AG20443 (cell line): Measurements from ENCODE around the gene DMD.
"Not testable (repeated sequence)": the region's sequence is repeated elsewhere in the genome, so short reads cannot be mapped to it uniquely, and the experiment has no call there.

Experiments used
- DNase-seq: peaks from one replicate; pipeline ENCODE4 v3.0.0; 2012; ENCODE audit warnings: low spot score, mixed read lengths

DMD gene

DNA sequence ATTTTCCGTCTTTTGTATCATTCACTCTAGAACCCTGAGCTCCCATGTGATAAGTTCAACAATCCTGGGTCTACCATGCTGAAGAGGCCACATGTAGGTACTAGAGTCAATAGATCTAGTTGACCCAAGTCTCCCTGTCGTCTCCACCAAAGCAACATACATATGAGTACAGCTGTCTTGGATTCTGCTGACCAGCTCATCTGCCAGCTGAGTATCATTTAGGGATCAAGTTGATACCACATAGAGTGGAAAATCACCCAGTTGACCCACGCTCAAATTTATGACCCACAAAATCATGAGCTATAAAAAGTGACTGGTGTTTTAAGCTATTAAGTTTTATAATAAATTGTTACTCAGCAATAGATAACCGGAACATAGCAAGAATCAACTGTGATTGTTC lies 61.8 kb downstream of the DMD start:
- no peak for DNase-seq

- no peak for DNase-seq
These were observed 62.3 kb downstream of the DMD start for GRCh38 chrX:33149085-33149484.

DNA sequence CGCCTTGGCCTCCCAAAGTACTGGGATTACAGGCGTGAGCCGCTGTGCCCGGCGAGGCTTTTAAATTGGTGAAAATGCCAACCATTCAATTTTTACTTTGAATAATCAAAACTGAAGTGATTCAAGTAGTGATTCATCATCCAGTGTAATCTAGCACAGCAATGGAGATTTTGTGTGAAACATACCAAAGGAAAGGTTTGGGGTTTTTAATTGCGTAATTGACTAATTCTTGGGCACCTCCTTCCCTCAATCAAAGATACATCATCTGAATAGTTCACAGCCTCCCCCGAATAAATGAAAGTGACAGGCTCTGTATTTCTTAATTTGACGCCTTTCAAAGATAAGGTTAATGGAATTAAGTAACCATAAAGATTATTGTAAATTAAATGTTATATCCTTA lies 69.0 kb downstream of the DMD start:
- DNase-seq = no peak

DNA sequence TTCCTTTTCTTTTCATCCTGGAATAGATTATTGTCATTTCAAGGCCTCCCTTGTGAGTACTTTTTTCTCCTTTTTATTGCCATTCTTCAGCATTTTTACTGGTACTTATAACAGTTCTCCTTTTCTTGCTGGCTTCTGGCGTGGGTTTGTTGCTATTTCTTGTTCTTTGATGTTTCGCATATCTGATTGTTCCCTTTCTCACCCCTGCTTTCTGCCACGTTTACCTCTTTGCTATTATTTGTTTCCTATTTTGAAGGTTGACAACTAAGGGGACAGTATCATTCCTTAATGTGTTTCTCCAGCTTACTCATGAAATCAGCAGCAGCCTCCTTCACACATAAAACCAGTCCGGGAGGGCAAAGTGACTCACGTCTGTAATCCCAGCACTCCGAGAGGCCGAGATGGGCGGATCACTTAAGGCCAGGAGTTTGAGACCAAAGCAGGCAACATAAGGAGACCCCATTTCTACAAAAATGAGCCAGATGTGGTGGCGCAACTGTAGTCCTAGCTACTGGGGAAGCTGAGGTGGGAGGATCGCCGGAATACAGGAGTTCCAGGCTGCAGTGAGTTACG lies 72.6 kb downstream of the DMD start:
- no peak for DNase-seq

DNA sequence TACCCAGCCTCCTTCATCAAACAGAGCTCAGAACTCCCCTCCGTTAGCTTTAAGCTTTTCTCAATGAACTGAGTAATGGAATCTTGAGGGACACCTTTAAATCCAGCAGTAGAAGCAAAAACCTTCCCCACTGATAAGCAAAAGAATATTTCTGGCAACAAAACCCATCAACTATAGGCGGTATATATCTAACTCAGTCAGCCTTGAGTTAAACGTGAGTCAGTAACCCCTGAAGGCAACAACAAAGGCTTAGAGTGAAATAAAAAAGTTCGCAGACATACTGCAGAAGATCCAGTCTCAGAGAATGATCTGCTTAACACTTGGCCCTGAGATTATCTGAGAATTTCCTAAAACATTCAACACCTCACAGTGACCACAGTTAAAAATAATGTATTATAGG lies 77.2 kb downstream of the DMD start:
- no peak for DNase-seq

GRCh38 chrX:33133320-33133719 lies 78.0 kb downstream of the DMD start:
- DNase-seq = no peak

- DNase-seq = no peak
These were observed 78.8 kb downstream of the DMD start for GRCh38 chrX:33132569-33132968.

DNA sequence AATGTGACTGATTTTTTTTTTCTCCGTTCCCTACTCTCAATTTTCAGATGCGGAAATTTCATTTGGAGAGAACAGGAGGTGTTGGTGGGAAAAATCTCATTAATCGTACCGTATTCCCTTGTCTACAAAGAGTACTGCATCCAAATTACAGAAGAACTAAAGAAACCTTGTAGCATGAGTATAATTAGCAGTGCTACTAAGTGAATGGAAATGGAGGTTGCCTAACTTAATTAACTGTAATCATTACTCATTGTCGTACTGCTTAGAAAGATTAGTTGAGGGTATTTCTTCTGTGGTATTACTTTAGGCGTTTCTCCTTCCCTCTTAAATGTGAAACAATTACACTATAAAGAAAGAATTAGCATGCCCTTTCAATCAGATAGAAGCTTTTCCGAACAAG lies 81.7 kb downstream of the DMD start:
- DNase-seq = no peak

- no peak for DNase-seq
These were observed 83.1 kb downstream of the DMD start for GRCh38 chrX:33128048-33128805.

- no peak for DNase-seq
These were observed 84.9 kb downstream of the DMD start for GRCh38 chrX:33126469-33126868.

DNA sequence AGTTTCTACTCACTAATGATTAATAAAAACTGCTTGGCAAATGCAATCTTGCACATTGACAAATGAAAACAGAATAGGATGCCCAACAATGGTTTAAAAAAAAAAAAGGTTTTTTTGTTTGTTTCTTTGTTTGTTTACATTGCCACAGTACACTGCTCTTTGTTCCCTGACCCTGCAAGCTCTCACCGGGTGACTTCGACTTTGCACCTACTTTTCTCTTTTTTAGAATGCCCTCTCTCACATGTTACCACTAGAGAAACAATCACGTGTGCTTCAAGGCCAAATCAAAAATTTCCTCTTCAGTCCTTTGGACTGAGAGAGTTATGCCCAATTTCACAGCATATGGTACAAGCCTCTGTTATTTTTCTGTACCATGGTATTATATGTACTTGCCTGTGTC lies 101.5 kb downstream of the DMD start:
- no peak for DNase-seq

DNA sequence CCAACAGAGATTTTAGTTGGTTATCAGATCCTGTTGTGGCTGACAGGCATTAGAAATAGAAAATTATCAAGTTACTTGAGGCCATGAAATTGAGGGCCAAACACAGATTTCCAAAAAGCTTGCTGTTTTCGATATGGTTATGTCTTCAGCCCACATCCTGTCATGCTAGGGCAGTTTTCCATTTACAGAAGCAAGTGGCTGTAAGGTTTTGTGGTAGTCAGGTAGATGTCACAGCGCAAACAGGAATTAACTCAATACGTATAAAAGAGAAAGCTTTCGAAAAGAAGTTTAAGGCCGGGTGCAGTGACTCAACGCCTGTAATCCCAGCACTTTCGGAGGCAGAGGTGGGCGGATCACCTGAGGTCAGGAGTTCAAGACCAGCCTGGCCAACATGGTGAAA lies 104.6 kb downstream of the DMD start:
- no peak for DNase-seq

DNA sequence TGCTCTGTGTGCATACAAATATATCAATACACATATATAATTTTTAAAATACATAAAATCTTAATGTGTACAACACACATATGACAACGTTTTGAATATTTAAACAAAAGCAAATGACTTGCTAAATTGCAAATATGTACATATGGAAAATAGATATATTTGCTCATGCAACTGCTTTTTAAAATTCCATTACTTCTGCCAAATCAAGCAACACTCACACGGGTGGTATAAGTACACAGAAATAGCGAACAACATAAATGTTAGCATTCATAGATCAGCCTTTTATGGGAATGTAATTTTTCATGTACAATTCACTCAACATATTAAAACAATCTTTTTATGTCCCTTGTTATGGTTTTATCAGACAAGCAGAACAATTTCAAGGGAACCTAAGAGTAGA lies 116.3 kb downstream of the DMD start:
- DNase-seq = no peak

- no peak for DNase-seq
These were observed 123.9 kb downstream of the DMD start for GRCh38 chrX:33087411-33087810.

GRCh38 chrX:33086886-33087285 lies 124.5 kb downstream of the DMD start:
- DNase-seq = no peak

- DNase-seq = no peak
These were observed 129.0 kb downstream of the DMD start for GRCh38 chrX:33082371-33082770.

GRCh38 chrX:33078273-33078672 lies 133.1 kb downstream of the DMD start:
- DNase-seq = no peak

GRCh38 chrX:33073660-33074059 lies 137.7 kb downstream of the DMD start:
- DNase-seq = not testable (repeated sequence)

DNA sequence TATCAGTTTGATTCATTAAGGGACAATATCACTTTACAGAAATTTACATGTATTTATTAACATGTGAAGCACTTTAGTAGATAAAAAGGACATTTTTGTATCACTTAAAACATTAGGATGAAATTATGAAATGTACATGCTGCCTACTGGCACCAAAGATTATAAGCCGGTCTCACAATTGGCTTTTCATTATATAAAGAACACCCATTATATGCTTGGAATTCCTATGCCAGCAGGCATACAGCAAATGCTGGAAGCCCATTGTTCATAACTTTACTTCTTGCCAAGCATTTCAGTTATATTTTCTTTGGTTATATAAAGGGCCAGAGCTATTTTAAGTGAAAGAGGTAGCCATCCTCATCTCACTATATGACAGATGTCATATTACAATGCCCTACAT lies 145.9 kb downstream of the DMD start:
- no peak for DNase-seq

DNA sequence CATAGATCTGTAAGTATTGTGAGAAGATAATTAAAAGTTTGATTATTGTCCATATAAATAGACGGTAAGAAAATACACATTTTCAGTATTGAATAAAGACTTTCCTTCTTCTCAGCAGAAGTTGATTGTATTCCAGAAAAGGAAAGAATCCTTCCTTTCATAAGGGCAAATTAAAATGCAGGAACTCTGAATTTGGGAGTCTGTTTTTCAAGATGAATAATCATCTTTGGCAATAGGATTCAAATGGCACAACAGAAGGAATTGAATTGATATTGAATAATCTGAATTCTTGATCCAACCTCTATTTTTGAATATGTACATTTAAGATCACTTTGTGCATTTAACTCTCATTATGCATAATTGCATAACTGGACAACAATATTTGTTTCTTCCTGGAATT lies 149.3 kb downstream of the DMD start:
- DNase-seq = no peak

GRCh38 chrX:33053001-33053400 lies 158.3 kb downstream of the DMD start:
- DNase-seq = no peak

- no peak for DNase-seq
These were observed 165.5 kb downstream of the DMD start for GRCh38 chrX:33045882-33046281.

DNA sequence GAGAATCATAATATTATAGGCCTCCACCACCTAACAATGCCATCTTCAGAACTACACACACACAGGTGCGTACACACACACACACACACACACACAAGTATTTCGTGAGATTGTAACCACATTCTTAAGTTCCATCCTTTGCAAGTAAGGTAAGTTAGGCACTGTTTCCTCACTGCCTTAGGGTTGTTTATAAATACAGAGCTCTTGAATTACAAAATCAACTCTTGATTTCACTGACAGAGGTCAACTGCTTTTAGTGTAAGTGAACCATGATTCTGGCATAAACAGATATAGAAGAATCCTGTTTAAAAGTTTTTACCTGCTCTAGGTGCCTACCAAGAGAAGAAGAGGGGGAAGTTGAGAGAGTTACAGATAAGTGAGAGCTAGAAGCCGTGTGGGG lies 166.1 kb downstream of the DMD start:
- DNase-seq = no peak

DNA sequence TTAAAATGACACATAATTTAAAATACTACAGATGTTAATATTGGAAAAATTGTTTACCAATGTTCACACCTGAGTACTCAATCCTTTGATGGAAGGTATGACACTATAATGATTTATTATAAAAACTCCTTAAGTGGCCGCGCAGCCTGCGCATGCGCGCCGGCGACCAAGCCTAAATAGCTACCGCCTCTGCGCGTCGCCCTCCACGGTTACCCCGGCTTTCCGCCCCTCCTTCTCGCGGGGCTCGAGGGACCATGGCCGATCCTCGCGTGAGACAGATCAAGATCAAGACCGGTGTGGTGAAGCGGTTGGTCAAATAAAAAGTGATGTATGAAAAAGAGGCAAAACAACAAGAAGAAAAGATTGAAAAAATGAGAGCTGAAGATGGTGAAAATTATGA lies 170.2 kb downstream of the DMD start:
- DNase-seq = no peak
